HepG2 (cell line): ENCODE results near the gene BASP1. TPM values are rescaled to one million over a fixed set of nuclear protein-coding genes. Genes with fewer than 3 reads are reported as not detected.

Experiments used
- ATAC-seq: fragments of 200-7000 bp; cut with Tn5 transposase; 3 replicates; pipeline ENCODE4 v1.9.1; 2020; ENCODE audit warnings: mild to moderate bottlenecking, moderate library complexity
- BruUV-seq: library from RNA; stranded (reverse); fragments of 400-500 nt; replicated peaks from 2 replicates; lab custom pipeline; 2021; lab: Mats Ljungman, UMichigan
- CTCF ChIA-PET: fragments of 300-600 bp; formaldehyde crosslinking; extraction: SDS; loops from one replicate; lab custom pipeline; 2021; ENCODE audit warnings: low total read pairs, inconsistent platforms, low intra/inter-chr PET ratio; lab: Yijun Ruan, JAX
- POLR2A ChIA-PET: fragments of 350-600 bp; sonication (Branson Sonifier 250); formaldehyde crosslinking; loops from one replicate; lab custom pipeline; 2020; ENCODE audit warnings: antibody characterized with exemption, inconsistent platforms; lab: Yijun Ruan, JAX
- DNase-seq: peaks from one replicate; pipeline ENCODE4 v3.0.0-alpha.2; 2015; ENCODE audit warnings: low spot score
- FAIRE-seq: peaks from 3 replicates; lab custom pipeline; 2011; peaks lifted over from hg19 to GRCh38; lab: Jason Lieb, UNC
- H2AFZ ChIP-seq: one replicate; pipeline ENCODE4 v1.6.1; 2011; ENCODE audit warnings: low read length, inconsistent platforms
- H3K27ac ChIP-seq: fragments of 300-600 bp; 3 replicates; pipeline ENCODE4 v1.8.0; 2011; ENCODE audit warnings: mixed run types, mild to moderate bottlenecking, mixed read lengths, low read length, inconsistent platforms; ENCODE audit not compliant: insufficient read depth; ENCODE audit errors: extremely low read length
- H3K27me3 ChIP-seq, 2 experiments: fragments of 200-600 bp in 1 of 2; 2 replicates in 1 of 2; 3 replicates in 1 of 2; pipeline versions ENCODE4 v1.6.0 to v1.8.0; 2011; ENCODE audit warnings: low read length in 2 of 2, mild to moderate bottlenecking in 2 of 2, moderate library complexity in 2 of 2, inconsistent platforms in 1 of 2; ENCODE audit not compliant: insufficient read depth in 2 of 2, control insufficient read depth in 1 of 2
- H3K36me3 ChIP-seq, 2 experiments: fragments of 200-600 bp in 1 of 2; replicated peaks in 1 of 2; 2 replicates in 1 of 2; 3 replicates in 1 of 2; pipeline versions ENCODE4 v1.5.1 to v1.8.0; 2011; ENCODE audit warnings: low read length in 2 of 2, inconsistent platforms in 1 of 2; ENCODE audit not compliant: insufficient read depth in 2 of 2, control insufficient read depth in 1 of 2
- H3K4me1 ChIP-seq: 2 replicates; pipeline ENCODE4 v1.5.1; 2012; ENCODE audit warnings: low read length, inconsistent platforms; ENCODE audit not compliant: insufficient read depth
- H3K4me2 ChIP-seq: 2 replicates; pipeline ENCODE4 v1.6.0; 2011; ENCODE audit warnings: low read depth, low read length, inconsistent platforms
- H3K4me3 ChIP-seq, 3 experiments: fragments of 200-600 bp in 1 of 3; sonication (generic), shearing (Covaris generic) in 1 of 3; replicated peaks in 1 of 3; 2 replicates each; pipeline ENCODE4 v1.5.1; 2011 to 2016; ENCODE audit warnings: low read length in 3 of 3, inconsistent platforms in 2 of 3, low read depth in 2 of 3, mild to moderate bottlenecking in 2 of 3, control low read depth in 1 of 3, mixed read lengths in 1 of 3; ENCODE audit not compliant: insufficient read depth in 1 of 3
- H3K79me2 ChIP-seq: one replicate; pipeline ENCODE4 v1.6.1; 2011; ENCODE audit warnings: low read length, inconsistent platforms; ENCODE audit not compliant: insufficient read depth
- H3K9ac ChIP-seq: 2 replicates; pipeline ENCODE4 v1.6.0; 2011; ENCODE audit warnings: mild to moderate bottlenecking, low read depth, low read length, inconsistent platforms; ENCODE audit not compliant: insufficient read depth
- H3K9me3 ChIP-seq: 2 replicates; pipeline ENCODE4 v1.5.1; 2012; ENCODE audit warnings: mild to moderate bottlenecking, low read length
- H4K20me1 ChIP-seq: 2 replicates; pipeline ENCODE4 v1.6.0; 2011; ENCODE audit warnings: inconsistent platforms, mild to moderate bottlenecking, low read length, moderate library complexity; ENCODE audit not compliant: insufficient read depth
- HOXA3 ChIP-seq: sonication (generic); formaldehyde crosslinking; IDR thresholded peaks from 2 replicates; pipeline ENCODE4 v1.5.0; 2020; ENCODE audit warnings: missing genetic modification reagents
- ISL2 ChIP-seq: sonication (generic); formaldehyde crosslinking; IDR thresholded peaks from 2 replicates; pipeline ENCODE4 v1.5.0; 2020; ENCODE audit warnings: missing genetic modification reagents
- RBFOX2 ChIP-seq: fragments of 200-400 bp; formaldehyde crosslinking; IDR thresholded peaks from 2 replicates; pipeline ENCODE4 v1.6.1; 2017; ENCODE audit warnings: low read depth, mild to moderate bottlenecking, low read length
- SALL1 ChIP-seq: sonication (generic); formaldehyde crosslinking; IDR thresholded peaks from 2 replicates; pipeline ENCODE4 v1.8.0; 2022; ENCODE audit warnings: mild to moderate bottlenecking, missing genetic modification reagents
- SIX4 ChIP-seq: sonication (generic); formaldehyde crosslinking; IDR thresholded peaks from 2 replicates; pipeline ENCODE4 v1.4.0; 2020; ENCODE audit warnings: missing genetic modification reagents
- ZBTB26 ChIP-seq: IDR thresholded peaks from 2 replicates; pipeline ENCODE4 v1.6.1; 2016; ENCODE audit warnings: missing compliant biosample characterization, missing genetic modification reagents, borderline replicate concordance
- ZNF713 ChIP-seq: sonication (generic); formaldehyde crosslinking; IDR thresholded peaks from 2 replicates; pipeline ENCODE4 v1.4.0; 2020; ENCODE audit warnings: mild to moderate bottlenecking, missing genetic modification reagents
- ZNF891 ChIP-seq: sonication (generic); formaldehyde crosslinking; IDR thresholded peaks from 2 replicates; pipeline ENCODE4 v1.5.0; 2020; ENCODE audit warnings: mild to moderate bottlenecking, missing genetic modification reagents
- ZSCAN30 ChIP-seq: sonication (generic); formaldehyde crosslinking; IDR thresholded peaks from 2 replicates; pipeline ENCODE4 v1.5.0; 2020; ENCODE audit warnings: mild to moderate bottlenecking, missing genetic modification reagents
- WGBS: methylation state at CpG from one replicate; pipeline ENCODE4 v1.1.6; 2017; ENCODE audit warnings: low lambda C conversion rate; 5-methylcytosine and 5-hydroxymethylcytosine counted together
- in situ Hi-C: cut with HindIII; loops from 2 replicates; pipeline ENCODE4 v1.10.0; 2017; ENCODE audit warnings: low pct_unique_long_range_greater_than_20kb; ENCODE audit not compliant: extremely low pct_ligation_motif_present
- intact Hi-C: fragments of 100-400 bp; cut with micrococcal nuclease; formaldehyde crosslinking; loops from one replicate; pipeline ENCODE4 v1.10.0; 2022; ENCODE audit not compliant: unreplicated experiment
- polyA plus RNA-seq, 8 experiments: library from polyadenylated mRNA; depleted of rRNA in 3 of 8; stranded (reverse) in 7 of 8; unstranded in 1 of 8; fragments of >200 nt; fragmentation: Illumina TruSeq in 4 of 8; extraction: Trizol in 4 of 8; gene quantifications; 2 replicates each; pipeline versions ENCODE4 v1.2.1 to v1.2.3, GENCODE V29; 2011 to 2016; ENCODE audit warnings: low read depth in 4 of 8, missing spikeins in 1 of 8, mixed read lengths in 1 of 8; ENCODE audit not compliant: insufficient read depth in 1 of 8
- total RNA-seq, 5 experiments: library from RNA; depleted of rRNA; stranded (reverse); fragments of >200 nt; fragmentation: Illumina TruSeq; extraction: Trizol; gene quantifications; 2 replicates each; pipeline ENCODE4 v1.2.3, GENCODE V29; 2016; ENCODE audit warnings: low read depth in 1 of 5
- TF ChIP-seq, protein P1 (sequence below): sonication (generic); formaldehyde crosslinking; IDR thresholded peaks from 2 replicates; pipeline ENCODE4 v1.8.0; 2022; ENCODE audit warnings: mild to moderate bottlenecking, missing genetic modification reagents; ENCODE audit not compliant: insufficient replicate concordance
- TF ChIP-seq, protein P2 (sequence below): sonication (generic); formaldehyde crosslinking; IDR thresholded peaks from 2 replicates; pipeline ENCODE4 v1.5.0; 2020; ENCODE audit warnings: missing genetic modification reagents
- TF ChIP-seq, protein P3 (sequence below): IDR thresholded peaks from 2 replicates; pipeline ENCODE4 v1.6.1; 2012; ENCODE audit warnings: low read depth, low read length, improper control_type of control experiment

Gene BASP1
- total and polyA plus RNA-seq, 2 of the 13 experiments (the other 11 are each of a cell fraction or from before 2014, with no cell fraction given): 0.04 TPM; not detected in 1

GRCh38 chr5:17216176-17216973, 1.1 kb upstream of the BASP1 start (continued):
- no peak for TF ChIP-seq ZBTB26 (CRISPR knock-in tag)
- TF ChIP-seq, protein P1, sequence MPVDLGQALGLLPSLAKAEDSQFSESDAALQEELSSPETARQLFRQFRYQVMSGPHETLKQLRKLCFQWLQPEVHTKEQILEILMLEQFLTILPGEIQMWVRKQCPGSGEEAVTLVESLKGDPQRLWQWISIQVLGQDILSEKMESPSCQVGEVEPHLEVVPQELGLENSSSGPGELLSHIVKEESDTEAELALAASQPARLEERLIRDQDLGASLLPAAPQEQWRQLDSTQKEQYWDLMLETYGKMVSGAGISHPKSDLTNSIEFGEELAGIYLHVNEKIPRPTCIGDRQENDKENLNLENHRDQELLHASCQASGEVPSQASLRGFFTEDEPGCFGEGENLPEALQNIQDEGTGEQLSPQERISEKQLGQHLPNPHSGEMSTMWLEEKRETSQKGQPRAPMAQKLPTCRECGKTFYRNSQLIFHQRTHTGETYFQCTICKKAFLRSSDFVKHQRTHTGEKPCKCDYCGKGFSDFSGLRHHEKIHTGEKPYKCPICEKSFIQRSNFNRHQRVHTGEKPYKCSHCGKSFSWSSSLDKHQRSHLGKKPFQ (CRISPR knock-in tag): no peak
- TF ChIP-seq SALL1 (CRISPR knock-in tag): peak; percentile 28; the same call in 1 of the 2 replicates

DNA sequence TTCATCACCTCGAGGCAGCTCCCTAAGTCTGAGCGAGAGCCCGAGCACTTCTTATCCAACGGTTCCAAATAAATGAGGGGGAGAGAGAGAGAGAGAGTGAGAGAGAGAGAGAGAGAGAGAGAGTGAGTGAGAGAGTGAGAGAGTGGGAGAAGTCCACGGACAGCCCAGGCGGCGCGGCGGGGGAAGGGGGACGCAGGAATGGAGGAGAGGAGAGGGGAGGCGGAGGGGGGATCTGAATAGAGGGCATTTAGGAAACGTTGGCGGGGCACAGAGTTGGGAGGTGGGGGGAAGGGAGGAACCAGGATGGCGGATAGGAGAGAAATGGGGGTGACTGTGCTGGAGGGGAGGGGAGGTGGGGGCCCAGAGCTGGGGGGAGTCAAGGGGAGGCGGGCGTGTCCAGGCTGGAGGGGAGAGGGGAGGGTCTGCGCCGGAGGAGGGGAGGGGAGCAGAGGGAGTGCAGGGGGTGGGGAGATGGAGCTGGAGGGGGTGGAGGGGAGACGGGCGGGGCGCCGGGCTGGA, 398 bp upstream of the BASP1 start:
- H3K79me2 ChIP-seq: no peaks in the 10 kb centered on the region
- FAIRE-seq: no peak
- 47% methylated on average over 22 of the region's 22 CpGs for WGBS
- no peaks in the 10 kb centered on the region for H3K4me1 ChIP-seq
- no peaks in the 10 kb centered on the region for H3K27me3 ChIP-seq
- no peak for DNase-seq
- no peaks in the 10 kb centered on the region for H4K20me1 ChIP-seq
- BruUV-seq: no TSS peak
- CTCF ChIA-PET: interaction anchor here (1.8 to 2.1 kb wide), 3 partner anchors 1065 to 1097 kb away, joined by 7 to 20 read pairs (median 18); no protein-coding TSS in a partner anchor
- no peaks in the 10 kb centered on the region for H3K9me3 ChIP-seq
- H3K9ac ChIP-seq: no peak overlapping the region
- H3K4me2 ChIP-seq: no peak overlapping the region
- in situ Hi-C loops: loop anchor here (5.0 kb wide), 1 partner anchor 1090 kb away; no protein-coding TSS in a partner anchor
- no peaks in the 10 kb centered on the region for H3K36me3 ChIP-seq
- no peak overlapping the region for H3K4me3 ChIP-seq
- no peak for TF ChIP-seq ZSCAN30 (CRISPR knock-in tag)
- TF ChIP-seq, protein P2, sequence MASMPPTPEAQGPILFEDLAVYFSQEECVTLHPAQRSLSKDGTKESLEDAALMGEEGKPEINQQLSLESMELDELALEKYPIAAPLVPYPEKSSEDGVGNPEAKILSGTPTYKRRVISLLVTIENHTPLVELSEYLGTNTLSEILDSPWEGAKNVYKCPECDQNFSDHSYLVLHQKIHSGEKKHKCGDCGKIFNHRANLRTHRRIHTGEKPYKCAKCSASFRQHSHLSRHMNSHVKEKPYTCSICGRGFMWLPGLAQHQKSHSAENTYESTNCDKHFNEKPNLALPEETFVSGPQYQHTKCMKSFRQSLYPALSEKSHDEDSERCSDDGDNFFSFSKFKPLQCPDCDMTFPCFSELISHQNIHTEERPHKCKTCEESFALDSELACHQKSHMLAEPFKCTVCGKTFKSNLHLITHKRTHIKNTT (CRISPR knock-in tag): no peak
- no peak for TF ChIP-seq HOXA3 (CRISPR knock-in tag)
- TF ChIP-seq ZNF713 (CRISPR knock-in tag): no peak
- TF ChIP-seq, protein P3, sequence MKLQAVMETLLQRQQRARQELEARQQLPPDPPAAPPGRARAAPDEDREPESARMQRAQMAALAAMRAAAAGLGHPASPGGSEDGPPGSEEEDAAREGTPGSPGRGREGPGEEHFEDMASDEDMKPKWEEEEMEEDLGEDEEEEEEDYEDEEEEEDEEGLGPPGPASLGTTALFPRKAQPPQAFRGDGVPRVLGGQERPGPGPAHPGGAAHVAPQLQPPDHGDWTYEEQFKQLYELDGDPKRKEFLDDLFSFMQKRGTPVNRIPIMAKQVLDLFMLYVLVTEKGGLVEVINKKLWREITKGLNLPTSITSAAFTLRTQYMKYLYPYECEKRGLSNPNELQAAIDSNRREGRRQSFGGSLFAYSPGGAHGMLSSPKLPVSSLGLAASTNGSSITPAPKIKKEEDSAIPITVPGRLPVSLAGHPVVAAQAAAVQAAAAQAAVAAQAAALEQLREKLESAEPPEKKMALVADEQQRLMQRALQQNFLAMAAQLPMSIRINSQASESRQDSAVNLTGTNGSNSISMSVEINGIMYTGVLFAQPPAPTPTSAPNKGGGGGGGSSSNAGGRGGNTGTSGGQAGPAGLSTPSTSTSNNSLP: no peak
- TF ChIP-seq RBFOX2: no peak
- TF ChIP-seq ZNF891: no peak
- TF ChIP-seq ISL2 (CRISPR knock-in tag): no peak
- no peak for TF ChIP-seq SIX4 (CRISPR knock-in tag)
- TF ChIP-seq, all 625 proteins: peak for 0
- no peak for ATAC-seq
- Histone ChIP-seq H2AFZ (no peak overlapping the region), H3K27ac (no peak overlapping the region)
- POLR2A ChIA-PET: no interaction called here
- intact Hi-C loops: loop anchor here (1.0 to 2.0 kb wide), 2 partner anchors 1088 to 1098 kb away; no protein-coding TSS in a partner anchor
